HG03342 (cell line): Measurements from ENCODE around the gene SNRPD3.

ENCODE experiments used
- ATAC-seq: cut with Tn5 transposase; IDR thresholded peaks from one replicate; pipeline ENCODE4 v1.9.1; 2021; ENCODE audit warnings: mild to moderate bottlenecking, moderate library complexity; ENCODE audit not compliant: unreplicated experiment

Gene SNRPD3

GRCh38 chr22:24555165-24556039, at the start of gene SNRPD3:
Gene SNRPD3, plus strand, starts transcription at chr22:24555999. Its CDS starts 1,676 bp downstream, at chr22:24557675.
- peak; percentile 69 for ATAC-seq

GRCh38 chr22:24506802-24507438, 48.9 kb upstream of the SNRPD3 start:
- no peak for ATAC-seq

- no peak for ATAC-seq
These were observed 48.1 kb upstream of the SNRPD3 start for GRCh38 chr22:24507716-24508115.

GRCh38 chr22:24510637-24511625, 44.9 kb upstream of the SNRPD3 start:
- ATAC-seq, result no peak

- ATAC-seq, result no peak
These were observed 43.8 kb upstream of the SNRPD3 start for GRCh38 chr22:24512043-24512442.

GRCh38 chr22:24513378-24514240, 42.2 kb upstream of the SNRPD3 start:
- ATAC-seq, result no peak

- no peak for ATAC-seq
These were observed 41.4 kb upstream of the SNRPD3 start for GRCh38 chr22:24514241-24515026.

- no peak for ATAC-seq
These were observed 40.8 kb upstream of the SNRPD3 start for GRCh38 chr22:24515027-24515338.

GRCh38 chr22:24516301-24516737, 39.5 kb upstream of the SNRPD3 start:
- ATAC-seq, result no peak

GRCh38 chr22:24517446-24517845, 38.4 kb upstream of the SNRPD3 start:
- no peak for ATAC-seq

- ATAC-seq, result no peak
These were observed 37.6 kb upstream of the SNRPD3 start for GRCh38 chr22:24518228-24518627.

GRCh38 chr22:24518771-24519485, 36.9 kb upstream of the SNRPD3 start:
- ATAC-seq, result no peak

GRCh38 chr22:24519496-24519895, 36.3 kb upstream of the SNRPD3 start:
- no peak for ATAC-seq

- ATAC-seq, result no peak
These were observed 34.0 kb upstream of the SNRPD3 start for GRCh38 chr22:24521791-24522245.

GRCh38 chr22:24523873-24524272, 31.9 kb upstream of the SNRPD3 start:
- ATAC-seq, result no peak

GRCh38 chr22:24525416-24526037, 30.3 kb upstream of the SNRPD3 start:
- peak; percentile 81 for ATAC-seq

GRCh38 chr22:24526191-24526590, 29.6 kb upstream of the SNRPD3 start:
- no peak for ATAC-seq

GRCh38 chr22:24529898-24530297, 25.9 kb upstream of the SNRPD3 start:
- ATAC-seq, result no peak
